RWPE2 (cell line): ENCODE measurements around the gene CPA5.

Experiments
- ATAC-seq: fragments of 200-7000 bp; cut with Tn5 transposase; 3 replicates; pipeline ENCODE4 v1.9.1; 2021; ENCODE audit warnings: low read depth
- DNase-seq: peaks from one replicate; pipeline ENCODE4 v3.0.0-alpha.2; 2020; ENCODE audit warnings: low spot score
- H3K27ac ChIP-seq: fragments of 450-650 bp; 2 replicates; pipeline ENCODE4 v1.5.1; 2017; ENCODE audit warnings: mild to moderate bottlenecking; ENCODE audit not compliant: poor library complexity, severe bottlenecking
- H3K27me3 ChIP-seq: fragments of 250-450 bp; sonication (Bioruptor Pico); 2 replicates; pipeline ENCODE4 v1.5.1; 2021; ENCODE audit warnings: mild to moderate bottlenecking, moderate library complexity; ENCODE audit not compliant: insufficient read depth, poor library complexity, severe bottlenecking
- H3K36me3 ChIP-seq: fragments of 250-450 bp; sonication (Bioruptor Pico); 2 replicates; pipeline ENCODE4 v1.5.1; 2020; ENCODE audit warnings: low read depth, mild to moderate bottlenecking, moderate library complexity
- H3K4me1 ChIP-seq: fragments of 250-450 bp; sonication (Bioruptor Pico); 2 replicates; pipeline ENCODE4 v1.5.1; 2021; ENCODE audit warnings: mild to moderate bottlenecking, moderate library complexity; ENCODE audit not compliant: insufficient read depth, poor library complexity, severe bottlenecking
- H3K4me3 ChIP-seq: fragments of 250-450 bp; sonication (Bioruptor Pico); 2 replicates; pipeline ENCODE4 v1.5.1; 2021; ENCODE audit warnings: mild to moderate bottlenecking, moderate library complexity; ENCODE audit not compliant: severe bottlenecking
- H3K9me3 ChIP-seq: fragments of 250-450 bp; sonication (Bioruptor Pico); 2 replicates; pipeline ENCODE4 v1.5.1; 2021; ENCODE audit warnings: mild to moderate bottlenecking, moderate library complexity; ENCODE audit not compliant: severe bottlenecking
- TF ChIP-seq, protein P1 (sequence below): fragments of 450-650 bp; IDR thresholded peaks from one replicate; pipeline ENCODE4 v1.5.1; 2017; ENCODE audit warnings: mild to moderate bottlenecking, moderate library complexity; ENCODE audit not compliant: poor library complexity, severe bottlenecking

The CPA5 gene

DNA sequence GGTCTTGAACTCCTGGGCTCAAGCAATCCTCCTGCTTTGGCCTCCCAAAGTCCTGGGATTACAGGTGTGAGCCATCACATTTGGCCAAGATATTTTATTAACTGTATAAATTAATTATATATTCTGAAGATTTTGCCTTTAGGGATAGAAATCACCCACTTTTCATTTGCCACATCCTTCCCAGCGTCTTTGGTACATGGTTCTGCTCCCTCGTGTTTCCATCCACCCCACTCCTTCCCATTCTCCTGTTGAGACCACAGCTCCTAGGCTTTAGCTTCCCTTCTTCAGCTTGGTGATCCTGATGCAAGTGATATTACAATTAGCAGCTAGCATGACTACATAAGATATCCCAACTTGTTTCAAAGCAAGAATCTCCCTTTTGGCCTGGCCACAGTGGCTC lies 44.1 kb downstream of the CPA5 start:
- TF ChIP-seq, protein P1, sequence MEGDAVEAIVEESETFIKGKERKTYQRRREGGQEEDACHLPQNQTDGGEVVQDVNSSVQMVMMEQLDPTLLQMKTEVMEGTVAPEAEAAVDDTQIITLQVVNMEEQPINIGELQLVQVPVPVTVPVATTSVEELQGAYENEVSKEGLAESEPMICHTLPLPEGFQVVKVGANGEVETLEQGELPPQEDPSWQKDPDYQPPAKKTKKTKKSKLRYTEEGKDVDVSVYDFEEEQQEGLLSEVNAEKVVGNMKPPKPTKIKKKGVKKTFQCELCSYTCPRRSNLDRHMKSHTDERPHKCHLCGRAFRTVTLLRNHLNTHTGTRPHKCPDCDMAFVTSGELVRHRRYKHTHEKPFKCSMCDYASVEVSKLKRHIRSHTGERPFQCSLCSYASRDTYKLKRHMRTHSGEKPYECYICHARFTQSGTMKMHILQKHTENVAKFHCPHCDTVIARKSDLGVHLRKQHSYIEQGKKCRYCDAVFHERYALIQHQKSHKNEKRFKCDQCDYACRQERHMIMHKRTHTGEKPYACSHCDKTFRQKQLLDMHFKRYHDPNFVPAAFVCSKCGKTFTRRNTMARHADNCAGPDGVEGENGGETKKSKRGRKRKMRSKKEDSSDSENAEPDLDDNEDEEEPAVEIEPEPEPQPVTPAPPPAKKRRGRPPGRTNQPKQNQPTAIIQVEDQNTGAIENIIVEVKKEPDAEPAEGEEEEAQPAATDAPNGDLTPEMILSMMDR = no peak
- DNase-seq = no peak
- H3K36me3 ChIP-seq = no peaks in the 10 kb centered on the region
- H3K4me1 ChIP-seq = no peaks in the 10 kb centered on the region
- H3K27ac ChIP-seq = no peak overlapping the region
- H3K27me3 ChIP-seq = no peaks in the 10 kb centered on the region
- H3K4me3 ChIP-seq = no peak overlapping the region
- no peak for ATAC-seq
- H3K9me3 ChIP-seq = no peaks in the 10 kb centered on the region

DNA sequence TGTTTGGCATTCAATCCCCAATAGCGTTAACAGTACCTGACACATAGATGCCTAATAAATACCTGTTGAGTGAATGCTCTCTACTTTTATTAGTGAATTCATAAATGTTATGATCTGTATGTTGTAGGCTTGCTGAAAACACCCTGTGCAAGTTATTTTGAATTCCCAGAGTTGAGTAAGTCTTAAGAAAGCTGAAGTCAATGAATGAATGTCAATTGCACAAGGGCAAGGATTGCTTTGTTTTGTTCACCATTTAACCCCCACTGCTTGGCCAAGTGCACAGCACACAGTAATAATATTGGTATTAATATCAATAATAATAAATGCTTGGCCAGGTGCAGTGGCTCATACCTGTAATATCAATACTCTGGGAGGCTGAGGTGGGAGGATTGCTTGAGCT lies 45.9 kb downstream of the CPA5 start:
- no peak overlapping the region for H3K4me3 ChIP-seq
- H3K27me3 ChIP-seq = no peaks in the 10 kb centered on the region
- DNase-seq (no peak), ATAC-seq (no peak)
- TF ChIP-seq, protein P1 = no peak
- no peaks in the 10 kb centered on the region for H3K36me3 ChIP-seq
- no peak overlapping the region for H3K27ac ChIP-seq
- H3K9me3 ChIP-seq = no peaks in the 10 kb centered on the region
- no peaks in the 10 kb centered on the region for H3K4me1 ChIP-seq

DNA sequence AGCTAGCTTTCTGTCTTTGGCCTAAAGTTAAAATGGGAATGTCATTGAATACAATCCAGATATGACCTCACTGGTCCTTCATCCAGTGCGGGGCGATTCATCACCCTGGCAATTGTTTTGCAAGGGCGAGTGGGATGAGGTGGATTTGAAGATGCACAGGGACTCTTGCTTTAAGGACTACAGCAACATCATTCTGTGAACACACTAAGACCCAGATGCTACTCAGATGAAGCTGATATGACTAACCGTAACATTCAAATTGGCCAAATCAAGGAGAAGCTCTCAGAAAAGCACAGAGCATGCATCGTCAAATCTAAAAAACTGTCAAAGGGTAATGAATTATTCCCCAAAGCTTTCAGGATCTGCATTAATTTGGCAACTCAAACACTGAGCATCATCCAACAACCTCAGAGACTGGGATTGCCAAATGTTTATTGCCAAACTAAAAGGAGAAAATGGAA lies 48.5 kb downstream of the CPA5 start:
- no peaks in the 10 kb centered on the region for H3K4me1 ChIP-seq
- no peak overlapping the region for H3K27ac ChIP-seq
- no peaks in the 10 kb centered on the region for H3K9me3 ChIP-seq
- TF ChIP-seq, protein P1 = no peak
- no peak for DNase-seq
- no peak overlapping the region for H3K4me3 ChIP-seq
- H3K27me3 ChIP-seq = no peaks in the 10 kb centered on the region
- H3K36me3 ChIP-seq = no peaks in the 10 kb centered on the region
- ATAC-seq = no peak

DNA sequence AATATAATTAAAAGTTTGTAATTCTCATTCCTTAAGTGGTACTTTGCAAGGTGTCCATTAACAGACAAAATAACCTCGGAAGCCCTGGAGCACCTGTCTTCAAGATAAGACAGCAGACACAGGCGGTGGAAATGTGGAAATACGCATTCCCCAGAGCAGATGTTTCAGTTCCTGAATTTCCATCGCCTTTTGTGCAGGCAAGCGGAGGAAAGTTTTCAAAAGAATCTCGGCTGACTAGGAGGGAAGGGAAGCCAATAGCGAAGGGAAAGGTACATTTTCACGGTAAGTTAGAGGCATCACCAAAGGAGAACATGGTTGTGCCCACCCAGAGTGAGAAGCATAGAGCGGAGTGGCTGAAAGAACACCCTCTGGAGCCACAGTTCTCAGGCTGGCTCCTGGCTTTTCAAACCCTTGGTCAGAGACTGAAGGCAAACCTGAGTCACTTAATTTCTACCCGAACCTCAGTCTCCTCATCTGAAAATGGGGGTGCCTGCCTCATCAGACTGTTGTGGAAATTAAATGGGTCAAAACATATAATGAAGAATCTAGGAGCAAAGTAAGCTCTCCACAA lies 49.3 kb downstream of the CPA5 start:
- no peak for ATAC-seq
- no peaks in the 10 kb centered on the region for H3K4me1 ChIP-seq
- DNase-seq = no peak
- H3K4me3 ChIP-seq = no peak overlapping the region
- TF ChIP-seq, protein P1 = no peak
- no peaks in the 10 kb centered on the region for H3K27me3 ChIP-seq
- no peaks in the 10 kb centered on the region for H3K9me3 ChIP-seq
- H3K27ac ChIP-seq = no peak overlapping the region
- H3K36me3 ChIP-seq = no peaks in the 10 kb centered on the region

DNA sequence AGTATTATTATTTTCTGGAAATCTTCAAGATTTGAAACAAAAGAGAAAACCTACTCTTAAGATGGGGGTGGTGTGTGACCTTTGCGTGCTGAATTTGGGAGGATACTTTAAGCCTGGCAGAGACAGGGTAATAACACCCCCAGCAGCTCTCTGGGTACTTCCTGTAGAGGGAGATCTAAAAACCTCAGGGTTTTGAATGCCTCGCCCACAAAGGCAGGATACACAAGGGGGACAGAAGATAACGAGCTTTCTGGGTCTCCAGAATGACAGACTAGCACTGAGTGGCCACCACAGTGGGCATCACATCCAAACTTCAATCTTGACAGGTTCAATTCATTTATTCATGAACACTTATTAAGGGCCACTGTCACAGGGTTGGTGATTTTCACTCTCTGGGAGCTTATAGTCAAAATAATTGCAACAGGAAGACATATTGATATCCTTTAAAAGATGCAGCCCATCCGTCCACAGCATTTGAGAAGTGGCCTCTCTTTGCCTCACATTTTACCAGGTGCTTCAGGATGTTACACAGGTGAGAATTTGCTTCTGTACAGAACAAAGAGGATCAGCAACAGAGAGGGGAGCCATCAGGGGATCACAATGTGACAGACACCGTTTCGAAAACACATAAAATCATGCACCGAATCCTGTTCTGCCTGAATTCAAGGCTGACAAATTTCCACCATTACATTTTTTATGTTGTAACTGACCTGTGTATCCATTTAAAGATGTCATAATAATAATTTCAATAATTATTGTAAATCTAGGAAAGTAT lies 50.0 kb downstream of the CPA5 start:
- no peak overlapping the region for H3K4me3 ChIP-seq

More for the DNA sequence above, 50.0 kb downstream of the CPA5 start:
- H3K27ac ChIP-seq = no peak overlapping the region
- DNase-seq (no peak), ATAC-seq (no peak)
- H3K27me3 ChIP-seq = no peaks in the 10 kb centered on the region
- TF ChIP-seq, protein P1 = no peak
- H3K36me3 ChIP-seq = no peaks in the 10 kb centered on the region
- no peaks in the 10 kb centered on the region for H3K4me1 ChIP-seq
- no peaks in the 10 kb centered on the region for H3K9me3 ChIP-seq
